Measurements from ENCODE around the gene CCSAP. TPM values are rescaled to one million over a fixed set of nuclear protein-coding genes. Genes with fewer than 3 reads are reported as not detected.
"Not testable (repeated sequence)": the region's sequence is repeated elsewhere in the genome, so short reads cannot be mapped to it uniquely, and the experiment has no call there.

The CCSAP gene
- total RNA-seq, 1 experiment from 2014 or later = 33.5 TPM

- DNase-seq (ENCODE audit: low spot score) = peak; percentile 27
Observed at GRCh38 chr1:229364207-229365065, 21.6 kb upstream of the CCSAP start.

- no peak for DNase-seq (ENCODE audit: low spot score)
Observed at GRCh38 chr1:229363723-229364122, 20.9 kb upstream of the CCSAP start.

GRCh38 chr1:229360420-229360819 is 17.6 kb upstream of the CCSAP start:
- no peak for DNase-seq (ENCODE audit: low spot score)

GRCh38 chr1:229355661-229356060 is 12.8 kb upstream of the CCSAP start:
- no peak for DNase-seq (ENCODE audit: low spot score)

GRCh38 chr1:229354226-229354625 is 11.4 kb upstream of the CCSAP start:
- no peak for DNase-seq (ENCODE audit: low spot score)

GRCh38 chr1:229352975-229353374 is 10.1 kb upstream of the CCSAP start:
- DNase-seq (ENCODE audit: low spot score) = no peak

GRCh38 chr1:229349463-229350385 is 6.9 kb upstream of the CCSAP start:
- DNase-seq (ENCODE audit: low spot score) = no peak

GRCh38 chr1:229347528-229347927 is 4.7 kb upstream of the CCSAP start:
- DNase-seq (ENCODE audit: low spot score) = no peak

- DNase-seq (ENCODE audit: low spot score) = no peak
Observed at GRCh38 chr1:229344937-229345684, 2.3 kb upstream of the CCSAP start.

GRCh38 chr1:229344139-229344538 is 1.3 kb upstream of the CCSAP start:
- DNase-seq (ENCODE audit: low spot score) = no peak

GRCh38 chr1:229341774-229342655 is 832 bp downstream of the CCSAP start:
- DNase-seq (ENCODE audit: low spot score) = peak; percentile 56

- no peak for DNase-seq (ENCODE audit: low spot score)
Observed at GRCh38 chr1:229340496-229340895, 2.4 kb downstream of the CCSAP start.

GRCh38 chr1:229339520-229339919 is 3.3 kb downstream of the CCSAP start:
- no peak for DNase-seq (ENCODE audit: low spot score)

GRCh38 chr1:229339086-229339485 is 3.8 kb downstream of the CCSAP start:
- DNase-seq (ENCODE audit: low spot score) = no peak

- no peak for DNase-seq (ENCODE audit: low spot score)
Observed at GRCh38 chr1:229336345-229336744, 6.5 kb downstream of the CCSAP start.

- no peak for DNase-seq (ENCODE audit: low spot score)
Observed at GRCh38 chr1:229334716-229335115, 8.1 kb downstream of the CCSAP start.

- DNase-seq (ENCODE audit: low spot score) = no peak
Observed at GRCh38 chr1:229334269-229334668, 8.6 kb downstream of the CCSAP start.

GRCh38 chr1:229328598-229329362 is 14.1 kb downstream of the CCSAP start:
- DNase-seq (ENCODE audit: low spot score) = no peak

GRCh38 chr1:229327765-229328164 is 15.1 kb downstream of the CCSAP start:
- DNase-seq (ENCODE audit: low spot score) = not testable (repeated sequence)

GRCh38 chr1:229326601-229327000 is 16.2 kb downstream of the CCSAP start:
- no peak for DNase-seq (ENCODE audit: low spot score)

Data from A172 (cell line).